HFFc6 (cell line): Measurements from ENCODE around the gene GAB3. TPM values are rescaled to one million over a fixed set of nuclear protein-coding genes. Genes with fewer than 3 reads are reported as not detected.

Source experiments
- DNase-seq: peaks from one replicate; pipeline ENCODE4 v3.0.0-alpha.2; 2018
- H3K27ac Mint-ChIP-seq: 2 replicates; pipeline ENCODE4 v1.8.0; 2020; ENCODE audit warnings: mild to moderate bottlenecking, mixed read lengths
- H3K27me3 Mint-ChIP-seq: 2 replicates; pipeline ENCODE4 v1.8.0; 2021; ENCODE audit warnings: mild to moderate bottlenecking, moderate library complexity, mixed read lengths; ENCODE audit not compliant: insufficient read depth
- H3K36me3 Mint-ChIP-seq: 2 replicates; pipeline ENCODE4 v1.8.0; 2021; ENCODE audit warnings: low read depth, mixed read lengths
- H3K4me1 Mint-ChIP-seq: 2 replicates; pipeline ENCODE4 v1.8.0; 2020; ENCODE audit warnings: low read depth, mixed read lengths
- H3K4me3 Mint-ChIP-seq: 2 replicates; pipeline ENCODE4 v1.8.0; 2020; ENCODE audit warnings: mild to moderate bottlenecking, moderate library complexity, mixed read lengths
- H3K9me3 Mint-ChIP-seq: 2 replicates; pipeline ENCODE4 v1.8.0; 2020; ENCODE audit warnings: mild to moderate bottlenecking, mixed read lengths
- CTCF ChIP-seq: fragments of 200-600 bp; sonication (generic); IDR thresholded peaks from 2 replicates; pipeline ENCODE4 v1.5.0; 2021; ENCODE audit warnings: antibody characterized with exemption, mild to moderate bottlenecking
- total RNA-seq, 6 experiments: library from RNA; stranded (reverse); fragmentation: NEBNext Ultra II Directional; extraction: Animal tissue kit (Norgen Biotek cat#: 25700); gene quantifications; 2 replicates in 1 of 6; 3 replicates in 5 of 6; pipeline ENCODE4 v1.2.3, GENCODE V29; 2021

Gene GAB3
- total RNA-seq, 6 experiments from 2014 or later: 0.05 to 0.50 (median 0.16) TPM

DNA sequence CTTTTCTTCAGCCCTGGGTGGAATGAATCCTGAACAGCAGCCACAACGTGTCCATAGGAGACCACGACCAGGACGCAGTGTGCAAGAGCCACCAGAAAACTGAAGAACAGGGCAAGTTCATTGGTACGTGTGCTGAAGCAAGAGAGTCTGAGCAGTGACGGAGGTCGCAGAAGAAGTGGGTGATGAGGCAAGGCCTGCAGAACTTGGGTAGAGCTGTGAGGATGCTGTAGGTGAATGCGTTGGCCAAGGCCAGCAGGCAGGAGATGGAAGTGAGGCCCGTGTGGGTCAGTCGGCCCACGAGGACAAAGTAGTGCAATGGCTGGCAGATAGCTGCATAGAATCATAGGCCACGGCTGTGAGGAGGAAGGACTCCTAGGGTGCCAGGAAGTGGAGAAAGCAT, 91.9 kb downstream of the GAB3 start:
- Mint-ChIP-seq H3K27me3 (peaks cover 32% of the 10 kb centered on the region), H3K4me3 (no peak overlapping the region), H3K9me3 (no peaks in the 10 kb centered on the region), H3K36me3 (no peaks in the 10 kb centered on the region), H3K27ac (no peak overlapping the region), H3K4me1 (no peaks in the 10 kb centered on the region)
- TF ChIP-seq CTCF: no peak
- DNase-seq: no peak

- H3K4me1 Mint-ChIP-seq: no peaks in the 10 kb centered on the region
- peaks cover 32% of the 10 kb centered on the region for H3K27me3 Mint-ChIP-seq
- H3K9me3 Mint-ChIP-seq: no peaks in the 10 kb centered on the region
Measured at GRCh38 chrX:154658187-154658586, 92.7 kb downstream of the GAB3 start.

DNA sequence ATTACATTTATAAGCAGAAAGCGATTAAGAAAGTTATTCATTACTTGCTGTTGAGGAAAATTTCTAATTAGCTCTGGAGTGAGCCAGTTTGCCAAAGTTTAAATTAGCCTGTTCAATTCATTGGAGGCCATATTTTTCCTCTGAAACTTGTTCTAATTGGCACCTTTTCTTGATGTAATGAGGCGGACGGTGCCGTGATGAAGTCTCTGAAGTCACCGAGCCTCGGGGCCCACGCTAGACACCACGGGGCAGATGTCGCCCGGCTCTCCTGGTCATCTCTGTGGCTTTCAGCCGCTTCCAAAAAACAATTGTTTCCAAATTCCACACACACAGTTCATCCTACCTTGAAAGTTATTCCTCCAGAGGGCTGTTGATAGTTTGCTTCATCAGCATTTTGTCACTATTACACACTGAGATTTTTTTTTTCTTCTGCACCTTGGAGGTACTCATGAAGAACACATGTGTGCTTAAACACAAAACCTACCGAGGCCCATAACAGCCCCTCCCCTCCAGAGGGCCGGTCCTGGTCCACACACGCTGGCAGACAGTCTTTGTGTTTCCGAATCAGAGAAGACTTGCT, 93.6 kb downstream of the GAB3 start:
- Mint-ChIP-seq H3K4me3 (no peak overlapping the region), H3K27ac (no peak overlapping the region), H3K36me3 (no peaks in the 10 kb centered on the region), H3K4me1 (no peaks in the 10 kb centered on the region), H3K9me3 (no peaks in the 10 kb centered on the region), H3K27me3 (peaks cover 29% of the 10 kb centered on the region)
- TF ChIP-seq CTCF: no peak
- DNase-seq: no peak

More at GRCh38 chrX:154658187-154658586, 92.7 kb downstream of the GAB3 start:
- H3K36me3 Mint-ChIP-seq: no peaks in the 10 kb centered on the region
- no peak for DNase-seq
- TF ChIP-seq CTCF: no peak
- H3K27ac Mint-ChIP-seq: no peak overlapping the region
- H3K4me3 Mint-ChIP-seq: no peak overlapping the region

DNA sequence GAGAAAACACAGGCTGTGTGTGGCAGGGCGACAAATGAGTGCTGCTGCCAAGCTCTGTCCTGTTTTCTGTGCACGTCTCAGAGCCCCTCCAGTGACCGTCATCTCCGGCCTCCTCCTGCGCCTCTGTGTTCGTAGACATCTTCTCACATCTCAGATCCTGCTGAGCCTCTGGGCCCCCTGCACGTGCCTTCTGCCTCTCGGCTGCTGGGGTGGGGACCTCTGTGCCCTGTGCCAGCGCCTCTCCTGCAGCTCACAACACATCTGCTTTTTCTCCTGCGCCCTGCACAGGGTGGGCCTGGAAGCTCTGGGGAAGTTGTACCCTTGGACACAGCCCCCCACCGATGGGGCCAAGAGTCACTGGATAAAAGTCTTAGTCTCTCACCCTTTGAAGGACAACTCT, 95.1 kb downstream of the GAB3 start:
- H3K4me3 Mint-ChIP-seq: no peak overlapping the region
- no peaks in the 10 kb centered on the region for H3K4me1 Mint-ChIP-seq
- no peak overlapping the region for H3K27ac Mint-ChIP-seq
- no peak for TF ChIP-seq CTCF
- H3K9me3 Mint-ChIP-seq: no peaks in the 10 kb centered on the region
- H3K27me3 Mint-ChIP-seq: peaks cover 22% of the 10 kb centered on the region
- DNase-seq: no peak
- no peaks in the 10 kb centered on the region for H3K36me3 Mint-ChIP-seq

- no peak for TF ChIP-seq CTCF
- no peaks in the 10 kb centered on the region for H3K36me3 Mint-ChIP-seq
- no peak overlapping the region for H3K27ac Mint-ChIP-seq
- H3K9me3 Mint-ChIP-seq: no peaks in the 10 kb centered on the region
- H3K4me1 Mint-ChIP-seq: no peaks in the 10 kb centered on the region
- DNase-seq: no peak
- H3K27me3 Mint-ChIP-seq: peaks cover 22% of the 10 kb centered on the region
- no peak overlapping the region for H3K4me3 Mint-ChIP-seq
Measured at GRCh38 chrX:154655346-154655745, 95.5 kb downstream of the GAB3 start.

DNA sequence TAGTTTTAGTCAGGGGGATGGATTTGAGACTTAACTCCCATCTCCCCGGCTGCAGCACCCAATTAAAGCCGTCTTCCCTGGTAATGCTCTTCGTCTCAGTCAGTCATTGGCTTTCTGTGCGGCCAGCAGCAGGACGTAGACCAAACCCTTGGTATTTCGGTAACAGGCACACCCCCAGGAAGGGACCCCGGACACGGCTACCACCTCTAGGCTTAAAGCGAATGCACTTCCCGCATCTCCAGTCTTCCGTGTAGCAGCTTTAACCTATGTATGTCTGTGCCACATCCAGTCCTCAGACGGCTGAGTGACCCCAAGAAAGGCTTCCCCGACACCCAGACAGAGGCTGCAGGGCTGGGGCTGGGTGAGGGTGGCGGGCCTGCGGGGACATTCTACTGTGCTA, 96.0 kb downstream of the GAB3 start:
- H3K4me3 Mint-ChIP-seq: no peak overlapping the region; the same call in 1 of the 2 replicates
- no peaks in the 10 kb centered on the region for H3K9me3 Mint-ChIP-seq
- TF ChIP-seq CTCF: no peak
- H3K36me3 Mint-ChIP-seq: no peaks in the 10 kb centered on the region
- peaks cover 19% of the 10 kb centered on the region for H3K27me3 Mint-ChIP-seq
- H3K27ac Mint-ChIP-seq: no peak overlapping the region
- no peak for DNase-seq
- H3K4me1 Mint-ChIP-seq: no peaks in the 10 kb centered on the region
